Embryonic facial prominence (tissue), 1 donor: ENCODE measurements around the gene KCNK6.

Experiments
- DNase-seq: peaks from one replicate; pipeline ENCODE4 v3.0.0-alpha.2; 2016; ENCODE audit errors: extremely low spot score

KCNK6 gene

DNA sequence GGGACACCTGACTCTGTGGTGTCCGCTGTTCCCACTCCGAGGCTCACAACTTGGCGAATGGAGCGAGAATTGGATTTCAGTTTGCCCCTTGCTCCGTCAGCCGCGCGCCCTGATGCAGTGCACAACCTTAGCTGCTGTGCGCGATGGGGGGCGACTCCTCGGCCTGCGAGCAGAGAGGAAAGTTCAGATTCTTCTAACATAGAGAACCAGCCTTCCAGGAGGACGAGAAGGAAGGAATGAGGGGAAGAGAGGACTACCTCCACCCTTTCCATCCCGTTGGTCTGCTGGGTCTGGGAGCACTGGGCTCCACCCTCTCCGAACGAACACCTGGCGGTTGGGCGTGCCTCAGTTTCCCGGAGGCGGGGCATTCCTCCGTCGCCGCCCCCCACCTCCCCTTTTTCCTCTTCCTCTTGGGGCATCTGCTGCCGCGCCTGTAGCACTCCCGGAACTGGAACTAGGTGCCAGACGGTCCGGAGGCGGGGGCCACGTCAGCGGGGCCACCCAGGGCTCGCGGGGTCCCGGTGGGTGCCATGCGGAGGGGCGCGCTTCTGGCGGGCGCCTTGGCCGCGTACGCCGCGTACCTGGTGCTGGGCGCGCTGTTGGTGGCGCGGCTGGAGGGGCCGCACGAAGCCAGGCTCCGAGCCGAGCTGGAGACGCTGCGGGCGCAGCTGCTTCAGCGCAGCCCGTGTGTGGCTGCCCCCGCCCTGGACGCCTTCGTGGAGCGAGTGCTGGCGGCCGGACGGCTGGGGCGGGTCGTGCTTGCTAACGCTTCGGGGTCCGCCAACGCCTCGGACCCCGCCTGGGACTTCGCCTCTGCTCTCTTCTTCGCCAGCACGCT lies at the start of gene KCNK6:
Gene KCNK6 (plus strand): TSS at position 425 of the 838 bp plus-strand sequence. CDS start 106 bp downstream, at position 531.
- no peak for DNase-seq

DNA sequence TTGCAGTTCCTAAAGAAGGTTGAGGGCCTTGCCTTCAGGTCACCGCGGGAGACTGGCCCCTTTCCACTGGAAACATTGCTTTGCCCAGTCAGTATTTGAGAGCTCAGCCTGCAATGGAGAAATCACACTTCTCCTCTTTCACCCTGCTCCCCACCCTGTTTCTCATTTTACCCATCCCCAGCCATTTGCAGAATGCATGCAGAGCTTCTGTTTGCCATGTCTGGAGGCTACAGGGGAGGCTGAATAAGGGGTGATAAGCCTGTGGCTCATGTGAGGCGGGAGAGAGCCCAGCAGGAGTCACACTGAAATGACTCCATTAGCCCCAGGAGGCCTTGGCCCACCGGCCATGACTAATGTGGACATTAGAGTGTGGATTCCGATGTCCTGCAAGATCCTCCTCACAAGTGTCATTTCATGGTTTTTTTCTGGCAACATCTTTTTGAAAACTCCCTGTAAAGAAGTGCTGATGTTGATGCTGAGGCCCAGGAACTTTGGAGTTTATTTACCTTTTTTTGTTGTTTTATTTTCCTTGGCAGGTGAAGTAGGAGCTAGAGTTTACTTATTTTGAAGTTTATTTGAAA lies 49.0 kb upstream of the KCNK6 start:
- no peak for DNase-seq

DNA sequence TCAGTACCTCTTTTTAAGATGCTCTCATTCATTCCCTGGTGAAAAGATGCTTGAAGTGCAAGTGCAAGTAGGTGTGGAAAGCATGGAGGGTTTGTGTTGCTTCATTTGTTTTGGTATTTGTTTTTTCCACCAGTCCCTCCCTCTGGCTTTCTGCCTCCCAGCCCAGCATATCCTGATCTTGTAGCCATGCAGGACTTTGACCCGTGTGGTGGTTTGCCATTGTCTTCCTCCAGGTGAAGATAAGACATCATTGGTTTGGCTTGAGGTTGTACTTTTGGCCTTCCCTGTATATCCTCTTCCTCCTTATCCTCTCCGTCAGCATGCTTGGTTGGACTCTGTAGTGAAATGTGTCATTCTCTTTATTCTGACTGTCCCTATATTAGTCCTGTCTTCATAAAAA lies 46.1 kb upstream of the KCNK6 start:
- no peak for DNase-seq

DNA sequence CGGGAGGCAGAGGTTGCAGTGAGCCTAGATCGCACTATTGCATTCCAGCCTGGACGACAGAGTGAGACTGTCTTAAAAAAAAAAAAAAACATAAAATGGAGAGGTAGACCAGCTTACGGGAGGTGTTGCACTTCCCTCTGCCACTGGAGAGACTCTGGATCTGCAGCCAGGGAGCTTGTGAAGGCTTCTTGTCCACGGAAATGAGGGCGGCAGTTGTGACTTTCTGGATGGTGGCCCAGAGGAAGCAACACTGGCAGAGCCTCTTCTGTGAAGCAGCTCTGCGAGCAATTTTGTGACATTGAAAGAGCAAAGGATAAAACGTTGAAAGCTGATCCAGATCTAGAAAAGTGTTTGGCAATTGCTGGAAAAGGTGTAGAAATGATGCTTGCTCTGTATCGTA lies 44.9 kb upstream of the KCNK6 start:
- no peak for DNase-seq

DNA sequence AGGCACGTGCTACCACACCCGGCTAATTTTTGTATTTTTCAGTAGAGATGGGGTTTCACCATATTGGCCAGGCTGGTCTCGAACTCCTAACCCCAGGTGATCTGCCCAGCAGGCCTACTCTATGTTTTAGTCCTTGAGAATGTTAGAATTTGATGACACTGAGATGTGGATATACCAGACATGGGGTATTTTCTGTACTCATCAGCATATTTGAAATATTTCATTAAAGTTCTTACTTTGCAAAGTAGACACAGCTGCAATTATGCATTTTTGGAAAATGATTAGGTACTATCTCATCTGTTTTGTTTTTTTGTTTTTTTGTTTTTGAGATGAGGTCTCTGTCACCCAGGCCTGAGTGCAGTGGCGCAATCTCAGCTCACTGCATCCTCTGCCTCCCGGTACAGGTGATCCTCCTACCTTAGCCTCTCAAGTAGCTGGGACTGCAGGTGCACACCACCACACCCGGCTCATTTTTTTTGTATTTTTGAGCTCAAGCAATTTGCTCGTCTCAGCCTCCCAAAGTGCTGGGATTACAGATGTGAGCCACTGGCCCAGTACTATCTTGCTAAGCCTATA lies 42.6 kb upstream of the KCNK6 start:
- no peak for DNase-seq

DNA sequence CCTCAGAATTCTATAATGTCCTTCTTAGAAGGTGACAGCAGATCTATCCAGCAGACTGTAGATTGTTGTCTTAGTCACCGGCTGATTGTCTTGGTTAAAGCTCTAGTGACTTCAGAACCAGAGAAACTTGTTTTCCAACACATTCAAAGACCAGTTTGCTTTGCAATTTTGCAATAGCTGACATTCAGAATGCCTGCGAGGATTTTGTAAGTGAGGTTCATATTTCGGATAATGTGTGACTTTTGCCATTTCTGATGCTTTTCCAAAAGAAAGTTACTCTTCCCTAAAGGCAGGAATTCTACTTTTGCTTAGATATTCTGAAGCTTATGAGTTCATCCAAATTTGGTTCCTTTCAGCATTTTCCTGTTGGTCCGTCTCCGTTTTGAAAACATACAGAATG lies 42.1 kb upstream of the KCNK6 start:
- DNase-seq = no peak

DNA sequence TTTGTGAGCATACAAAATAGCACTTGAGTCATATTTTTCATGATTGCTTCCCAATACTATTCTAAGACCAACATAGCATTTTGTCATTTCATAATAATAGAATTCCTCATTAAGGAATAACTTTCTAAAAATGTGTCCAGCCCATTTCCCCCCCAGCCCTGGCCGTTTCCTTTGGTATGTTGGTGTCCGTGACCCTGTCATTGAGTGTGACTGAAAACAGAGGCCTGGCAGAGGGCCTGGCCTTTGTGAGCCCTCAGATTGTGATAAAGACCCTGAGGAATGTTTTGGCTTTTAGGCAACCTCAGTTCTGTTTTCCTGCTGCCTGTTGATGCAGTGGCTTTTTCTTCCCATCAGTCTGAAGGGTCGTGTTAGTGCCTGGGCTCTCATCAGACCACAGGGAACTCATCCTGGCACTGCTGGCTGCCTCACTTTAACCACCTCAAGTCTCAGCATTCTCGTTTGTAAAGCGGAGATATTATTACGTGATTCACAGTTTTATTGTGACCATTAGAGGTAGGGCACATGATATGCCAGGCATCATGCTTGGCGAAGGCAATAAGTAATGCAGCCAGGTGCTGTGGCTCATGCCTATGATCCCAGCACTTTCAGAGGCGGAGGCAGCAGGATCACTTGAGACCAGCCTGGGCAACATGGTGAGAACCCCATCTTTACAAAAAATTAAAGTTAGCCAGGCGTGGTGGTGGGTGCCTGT lies 41.5 kb upstream of the KCNK6 start:
- no peak for DNase-seq

DNA sequence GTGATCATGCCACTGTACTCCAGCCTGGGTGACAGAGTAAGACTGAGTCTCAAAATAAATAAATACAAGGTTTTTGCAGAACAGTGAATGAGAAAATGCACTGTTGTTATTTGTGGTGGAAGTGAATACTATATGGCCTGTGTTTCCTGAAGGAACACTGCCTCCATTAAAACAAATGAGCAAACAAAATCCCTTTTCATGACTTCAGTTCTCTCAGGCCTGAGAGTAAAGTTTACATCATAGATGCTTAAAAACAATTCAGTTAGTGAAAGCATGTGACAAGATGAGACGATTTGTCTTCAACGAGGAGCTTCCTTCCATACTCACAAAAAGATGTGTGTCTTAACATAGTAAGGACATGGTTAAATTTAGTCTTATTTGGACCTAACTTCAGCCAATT lies 40.9 kb upstream of the KCNK6 start:
- no peak for DNase-seq

DNA sequence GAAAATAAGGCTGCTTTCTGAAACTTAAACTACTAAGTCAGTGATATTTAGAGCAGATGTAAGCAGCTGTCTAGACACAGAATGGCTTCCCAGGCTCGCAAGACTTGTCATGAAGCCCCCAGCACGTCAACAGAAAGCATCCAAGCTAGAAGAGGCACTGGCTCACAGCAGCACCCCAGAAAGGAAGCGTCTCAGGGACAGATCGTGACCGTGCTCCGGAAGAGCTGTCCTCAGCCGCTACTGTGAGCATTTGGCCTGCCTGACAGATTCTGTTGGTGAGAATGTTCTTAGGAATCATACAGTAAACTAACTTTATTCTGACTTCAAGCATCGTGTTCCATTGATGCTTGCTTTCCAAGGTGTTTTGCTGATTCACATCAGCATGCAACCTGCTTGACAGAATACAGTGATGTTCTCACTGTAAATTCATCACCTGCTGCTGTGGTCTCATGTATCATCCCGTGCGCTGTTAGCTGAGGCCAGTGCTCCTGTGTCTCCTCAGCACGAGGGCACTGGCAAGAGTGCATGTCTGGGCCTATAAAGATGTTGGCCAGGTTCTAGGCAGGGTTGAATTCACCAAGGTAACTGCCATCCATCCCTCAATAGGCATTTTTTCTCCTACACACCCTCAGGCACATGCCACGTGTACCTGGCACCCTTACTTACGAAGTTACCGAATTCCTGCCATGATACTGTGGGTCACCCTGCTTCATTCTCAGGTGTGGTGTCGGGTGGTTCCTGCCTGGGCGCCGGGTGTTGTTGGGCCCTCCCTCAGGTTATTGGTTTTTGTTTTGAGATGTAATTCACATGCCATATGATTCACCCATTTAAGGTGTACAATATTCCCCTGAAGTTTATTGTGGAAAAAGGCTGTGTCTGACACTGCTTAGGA lies 39.4 kb upstream of the KCNK6 start:
- DNase-seq = no peak

DNA sequence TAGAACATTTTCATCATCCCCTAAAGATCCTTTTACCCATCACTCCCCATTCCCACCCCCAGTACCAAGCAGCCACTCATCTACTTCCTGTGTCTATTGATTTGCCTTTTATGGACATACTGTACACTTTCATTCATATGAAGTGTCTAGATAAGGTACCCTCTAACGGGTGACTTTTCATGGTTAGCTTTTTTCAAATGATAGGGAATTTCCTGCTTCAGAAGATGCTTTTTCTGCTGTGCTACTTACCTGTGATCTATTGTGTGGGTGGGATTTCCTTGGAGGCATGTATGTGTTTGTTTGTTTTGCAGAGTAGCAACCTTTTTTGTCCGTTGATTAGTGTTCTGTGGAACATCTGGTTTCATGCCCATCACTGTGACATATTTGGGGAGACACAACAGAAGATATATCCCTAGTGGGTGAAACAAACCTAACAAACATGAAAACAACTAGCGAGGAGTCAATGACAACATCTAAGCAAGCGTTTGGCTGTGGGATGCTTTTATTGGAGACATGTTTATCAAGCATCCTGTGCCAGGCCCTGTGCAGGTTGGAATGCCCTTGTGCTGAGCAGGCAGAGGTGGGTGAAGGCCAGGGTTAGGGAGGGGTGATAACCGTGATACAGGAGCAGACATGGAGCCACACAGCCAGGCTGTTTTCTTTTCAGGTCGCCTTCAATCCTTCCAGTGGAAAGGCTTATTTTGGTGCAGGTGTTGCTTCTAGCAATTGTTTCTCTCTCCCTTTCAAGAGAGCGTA lies 37.7 kb upstream of the KCNK6 start:
- DNase-seq = no peak

DNA sequence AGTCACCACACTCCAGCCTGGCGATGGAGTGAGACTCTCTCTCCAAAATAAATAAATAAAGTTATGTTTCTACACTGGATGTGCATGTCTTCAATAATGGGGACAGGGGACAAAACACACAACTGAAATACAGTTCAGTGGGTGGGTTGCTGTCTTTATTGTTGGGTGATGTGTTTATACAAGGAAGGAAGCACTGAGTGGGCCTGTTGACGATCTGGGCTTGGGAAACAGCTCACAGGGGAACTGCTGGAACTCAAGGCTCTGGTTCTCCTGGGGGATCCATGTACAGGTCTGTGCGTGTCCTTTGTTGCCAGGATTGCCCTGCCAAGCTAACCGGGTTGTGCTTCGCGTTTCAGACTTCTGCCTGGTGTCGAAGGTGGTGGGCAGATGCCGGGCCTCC lies 36.4 kb upstream of the KCNK6 start:
- DNase-seq = no peak

DNA sequence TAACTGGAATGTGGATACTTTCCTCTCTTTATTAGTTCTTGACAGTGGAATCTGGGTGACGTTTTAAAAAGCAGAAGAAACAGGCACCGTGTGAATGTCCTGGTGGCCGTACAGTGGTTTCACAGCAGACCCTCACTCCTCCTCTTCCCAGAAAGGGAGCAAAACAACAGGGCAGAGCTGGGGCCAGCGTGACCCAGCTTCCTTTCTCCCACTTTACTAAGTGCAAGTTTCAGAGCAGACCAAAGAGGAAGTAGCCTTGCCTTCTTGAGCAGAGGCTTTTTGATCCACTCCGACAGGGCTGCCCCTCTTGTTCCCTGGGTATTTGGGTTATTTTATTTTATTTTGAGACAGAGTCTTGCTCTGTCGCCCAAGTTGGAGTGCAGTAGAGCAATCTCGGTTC lies 35.2 kb upstream of the KCNK6 start:
- no peak for DNase-seq

DNA sequence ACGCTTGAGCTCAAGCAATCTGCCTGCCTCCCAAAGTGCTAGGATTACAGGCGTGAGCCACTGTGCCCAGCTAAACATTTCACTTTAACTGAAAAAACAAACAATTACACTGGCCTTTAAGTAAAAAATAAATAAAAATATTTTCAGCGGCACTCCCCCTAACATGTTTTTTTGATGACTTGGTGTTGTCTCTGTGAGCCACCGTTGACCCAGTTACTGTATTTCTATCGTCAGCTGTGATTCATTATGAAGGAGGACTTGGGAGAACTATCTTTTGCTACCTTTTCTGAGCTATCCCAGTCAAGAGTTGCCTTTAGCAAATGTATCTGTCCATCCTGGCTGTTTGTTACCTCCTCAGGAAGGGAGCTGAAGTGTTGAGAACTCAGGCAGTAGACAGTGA lies 34.1 kb upstream of the KCNK6 start:
- no peak for DNase-seq

DNA sequence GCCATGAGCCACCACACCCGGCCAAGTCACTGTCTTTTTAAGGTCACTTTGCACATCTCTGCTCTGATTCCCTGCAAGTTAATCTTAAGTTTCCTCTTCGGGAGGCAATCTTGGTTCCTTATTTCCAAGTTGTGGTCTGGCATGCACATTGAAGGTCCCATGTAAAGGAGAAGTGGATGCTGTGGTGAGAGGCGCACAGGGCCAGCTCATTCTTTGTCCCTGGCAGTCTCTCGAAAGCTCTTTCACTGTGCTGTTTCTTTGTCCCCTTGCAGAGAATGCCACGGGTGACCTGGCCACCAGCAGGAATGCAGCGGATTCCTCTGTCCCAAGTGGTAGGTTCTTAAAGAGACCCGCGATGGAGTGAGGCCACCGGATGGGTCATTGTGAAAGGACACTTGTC lies 32.0 kb upstream of the KCNK6 start:
- no peak for DNase-seq

DNA sequence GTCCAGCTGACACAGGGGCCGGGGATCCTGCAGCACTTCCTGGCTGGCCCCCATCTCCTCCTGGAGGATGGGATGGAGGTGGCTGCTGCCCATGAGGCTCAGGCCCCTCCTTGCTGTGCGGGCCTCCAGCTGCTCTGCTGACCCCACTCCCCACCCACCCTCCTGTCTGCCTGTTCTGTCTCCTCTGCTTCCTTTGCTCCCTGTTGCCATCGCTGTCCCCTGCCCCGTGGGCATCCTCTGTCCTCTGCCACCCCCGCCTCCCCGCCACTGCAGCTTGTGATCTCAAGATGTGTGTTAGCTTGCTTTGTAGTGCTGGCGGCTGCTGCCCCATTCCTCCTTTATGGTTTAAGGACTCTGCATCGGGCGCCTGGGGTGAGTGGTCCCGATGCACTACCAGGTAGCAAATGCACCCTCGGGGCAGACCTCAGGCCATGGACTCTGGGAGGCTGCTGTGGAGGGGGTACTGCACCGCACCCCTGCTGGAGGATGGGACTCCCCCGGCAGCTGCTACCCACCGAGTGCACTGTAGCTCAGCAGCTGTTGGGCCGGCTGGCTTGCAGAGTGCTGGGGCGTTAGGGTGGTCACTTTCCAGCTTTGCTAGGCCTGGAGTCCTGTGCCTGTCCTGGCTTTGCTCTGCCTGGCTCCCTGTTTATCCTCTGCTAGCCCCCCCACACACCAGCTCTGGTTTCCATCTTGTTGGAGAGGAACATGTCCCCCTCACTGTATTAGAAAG lies 31.4 kb upstream of the KCNK6 start:
- DNase-seq = no peak

DNA sequence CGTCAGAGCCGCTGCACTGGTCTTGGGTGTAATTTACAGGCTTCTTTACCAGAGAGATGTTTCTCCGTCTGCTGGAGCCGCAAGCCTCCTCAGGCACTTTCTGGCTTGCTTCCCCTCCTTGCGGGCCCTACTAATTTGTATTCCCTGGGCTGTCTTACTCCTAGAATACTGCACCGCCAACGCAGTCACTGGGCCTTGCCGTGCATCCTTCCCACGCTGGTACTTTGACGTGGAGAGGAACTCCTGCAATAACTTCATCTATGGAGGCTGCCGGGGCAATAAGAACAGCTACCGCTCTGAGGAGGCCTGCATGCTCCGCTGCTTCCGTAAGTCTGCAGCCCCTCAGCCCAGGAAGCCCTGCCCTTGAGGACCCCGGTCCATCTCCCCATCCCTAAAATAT lies 29.7 kb upstream of the KCNK6 start:
- DNase-seq = no peak

DNA sequence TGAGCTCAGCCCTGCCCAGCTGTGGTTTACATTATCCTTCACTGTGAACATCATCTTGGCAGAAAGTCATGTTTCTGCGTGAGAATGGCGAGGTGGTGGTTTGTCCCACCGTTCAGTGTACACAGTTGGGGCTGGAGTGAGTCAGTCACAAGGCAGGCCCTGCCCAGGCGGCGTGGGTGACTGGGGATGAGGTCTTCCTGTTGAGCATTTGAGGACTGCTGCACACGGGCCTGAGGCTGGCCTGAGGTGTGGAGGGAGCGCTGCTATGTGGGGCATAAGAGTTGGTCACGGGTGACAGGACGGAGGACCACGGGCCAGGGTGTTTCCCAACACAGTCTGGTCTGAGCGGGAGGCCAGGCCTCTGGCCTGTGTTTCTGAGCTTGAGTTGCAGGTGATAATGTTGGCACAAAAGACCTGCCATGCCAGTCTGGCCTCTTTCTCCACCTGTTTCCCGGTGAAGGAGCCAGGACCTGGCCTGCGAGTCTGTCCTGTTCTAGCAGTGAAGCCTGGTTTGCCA lies 29.0 kb upstream of the KCNK6 start:
- DNase-seq = no peak

DNA sequence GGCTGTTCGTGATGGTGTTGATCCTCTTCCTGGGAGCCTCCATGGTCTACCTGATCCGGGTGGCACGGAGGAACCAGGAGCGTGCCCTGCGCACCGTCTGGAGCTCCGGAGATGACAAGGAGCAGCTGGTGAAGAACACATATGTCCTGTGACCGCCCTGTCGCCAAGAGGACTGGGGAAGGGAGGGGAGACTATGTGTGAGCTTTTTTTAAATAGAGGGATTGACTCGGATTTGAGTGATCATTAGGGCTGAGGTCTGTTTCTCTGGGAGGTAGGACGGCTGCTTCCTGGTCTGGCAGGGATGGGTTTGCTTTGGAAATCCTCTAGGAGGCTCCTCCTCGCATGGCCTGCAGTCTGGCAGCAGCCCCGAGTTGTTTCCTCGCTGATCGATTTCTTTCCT lies 27.8 kb upstream of the KCNK6 start:
- no peak for DNase-seq

DNA sequence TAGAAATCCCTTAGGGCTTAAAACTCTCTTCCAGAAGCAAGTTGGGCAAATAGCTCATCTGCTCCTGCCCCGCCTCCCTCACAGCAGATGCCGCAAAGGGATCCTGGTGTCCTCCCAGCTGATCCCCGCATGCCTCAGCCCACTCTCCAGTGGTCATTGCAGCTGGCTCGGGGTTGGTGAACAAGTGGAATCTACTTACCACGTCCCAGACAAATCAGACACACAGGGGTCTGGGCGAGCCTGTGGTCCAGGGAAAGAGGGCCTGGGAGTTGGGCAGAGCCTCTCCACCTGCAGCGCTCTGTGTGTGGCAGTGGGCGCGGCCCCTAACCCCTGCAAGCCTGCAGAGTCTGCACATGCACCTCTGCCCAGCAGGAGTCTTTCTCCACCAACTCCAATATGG lies 26.4 kb upstream of the KCNK6 start:
- no peak for DNase-seq

DNA sequence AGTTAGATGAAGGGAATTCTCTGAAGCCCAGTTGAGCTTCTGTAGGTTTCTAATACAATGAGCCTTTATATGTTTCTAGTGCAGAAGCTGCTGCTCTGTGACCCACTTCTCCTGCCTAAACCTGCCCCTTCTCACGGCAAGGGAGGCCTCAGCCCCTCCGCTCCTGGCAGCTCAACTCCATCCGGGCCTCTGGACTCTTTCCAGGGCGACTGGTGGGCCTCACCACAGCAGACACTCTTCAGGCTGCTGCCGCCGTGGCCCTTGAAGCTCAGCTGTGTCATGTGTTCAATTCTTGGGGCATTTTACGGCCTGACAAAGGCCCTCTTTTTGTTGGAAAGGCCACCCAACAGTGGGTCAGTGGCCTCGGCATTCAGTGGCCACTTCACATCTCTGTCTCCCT lies 25.6 kb upstream of the KCNK6 start:
- DNase-seq = no peak
